Fibroblast of skin of right quadriceps (primary cell): Measurements from ENCODE around the gene CCNG2.

Source experiments
- DNase-seq: peaks from one replicate; pipeline ENCODE4 v3.0.0-alpha.2; 2013

CCNG2 gene

DNA sequence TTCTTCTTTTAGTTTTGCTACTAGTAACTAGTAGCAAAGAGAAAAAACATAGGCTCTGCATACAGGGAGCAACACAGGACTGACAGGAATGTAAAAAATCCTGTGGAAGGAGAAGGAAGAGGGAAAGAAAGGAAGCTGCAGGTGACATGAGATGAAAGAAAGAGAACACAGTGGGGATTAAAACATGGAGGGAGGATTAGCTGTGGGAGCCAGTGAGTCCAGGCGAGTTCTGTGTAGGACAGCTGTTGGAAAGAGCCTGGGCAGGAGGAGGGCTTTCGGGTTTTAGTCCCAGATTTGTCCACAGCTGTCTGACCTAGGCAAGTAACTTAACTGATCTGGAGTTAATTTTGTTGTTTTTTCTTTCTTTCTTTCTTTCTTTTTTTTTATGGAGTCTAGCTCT lies 21.6 kb downstream of the CCNG2 start:
- no peak for DNase-seq

DNA sequence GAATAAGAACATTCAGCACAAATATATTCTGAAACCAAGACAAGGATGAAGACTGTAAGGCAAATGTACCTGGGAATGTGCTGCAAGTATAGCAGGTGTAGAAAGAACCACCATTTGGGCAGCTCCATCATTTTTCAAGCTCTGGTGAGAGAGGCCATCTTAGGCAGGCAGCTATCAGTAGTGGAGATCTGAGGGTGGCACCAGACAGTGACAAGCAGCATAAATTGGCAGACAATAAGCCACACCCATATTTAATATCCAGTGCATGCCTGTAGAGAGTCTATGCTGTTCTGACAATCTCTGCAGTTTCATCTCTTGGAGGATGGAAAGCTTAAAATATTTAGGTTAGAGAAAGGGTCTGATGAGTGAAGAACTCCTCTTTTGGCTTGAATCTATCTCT lies 22.5 kb downstream of the CCNG2 start:
- DNase-seq = no peak

DNA sequence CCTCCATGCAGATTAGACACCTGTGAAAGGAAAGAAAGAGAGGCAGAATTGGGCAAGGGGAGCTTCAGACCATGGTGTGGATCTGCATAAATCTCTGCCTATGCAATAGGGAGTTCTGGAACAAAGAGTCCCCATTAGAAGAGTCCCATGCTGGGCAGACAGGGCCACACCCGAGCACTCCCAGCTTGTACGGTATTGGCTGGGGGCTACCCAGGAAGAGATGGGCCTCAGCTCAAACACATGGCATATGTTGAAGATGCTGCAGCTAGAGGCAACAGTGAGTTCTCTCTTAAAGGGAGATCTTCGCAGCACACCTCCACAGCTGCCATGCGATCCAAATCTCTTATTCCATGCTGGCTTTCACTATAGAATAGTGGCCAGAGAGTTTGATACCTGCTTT lies 24.7 kb downstream of the CCNG2 start:
- DNase-seq = no peak

DNA sequence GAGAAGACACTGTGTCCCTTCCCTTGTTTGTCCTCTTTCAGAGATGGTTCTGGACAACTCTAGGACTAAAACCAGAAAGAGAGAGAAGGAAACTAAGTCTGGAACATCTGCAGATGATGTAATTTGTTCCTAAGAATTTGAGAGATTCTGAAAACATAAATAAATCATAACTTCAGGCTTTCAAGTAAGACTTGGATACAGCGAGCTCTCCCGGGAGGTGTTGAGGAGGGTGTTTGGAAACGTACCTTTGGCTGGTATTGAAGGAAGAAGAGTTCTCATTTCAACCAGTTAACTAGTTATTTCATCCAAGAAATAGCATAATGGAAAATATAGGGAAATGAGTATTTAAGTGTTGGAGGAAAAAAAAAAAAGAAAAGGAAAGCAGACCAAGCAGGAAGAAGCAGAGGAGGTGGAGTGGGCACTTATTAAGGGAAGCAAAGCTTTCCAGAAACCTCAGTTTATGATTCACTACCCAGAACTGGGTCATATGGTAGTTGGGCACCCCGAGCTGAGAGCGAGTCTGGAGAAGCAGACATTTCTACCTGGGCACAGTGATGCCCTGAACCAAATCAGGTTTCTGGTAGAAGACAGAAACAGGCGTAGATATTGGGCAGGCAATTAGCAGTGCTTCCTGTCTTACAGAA lies 26.9 kb downstream of the CCNG2 start:
- DNase-seq = no peak

DNA sequence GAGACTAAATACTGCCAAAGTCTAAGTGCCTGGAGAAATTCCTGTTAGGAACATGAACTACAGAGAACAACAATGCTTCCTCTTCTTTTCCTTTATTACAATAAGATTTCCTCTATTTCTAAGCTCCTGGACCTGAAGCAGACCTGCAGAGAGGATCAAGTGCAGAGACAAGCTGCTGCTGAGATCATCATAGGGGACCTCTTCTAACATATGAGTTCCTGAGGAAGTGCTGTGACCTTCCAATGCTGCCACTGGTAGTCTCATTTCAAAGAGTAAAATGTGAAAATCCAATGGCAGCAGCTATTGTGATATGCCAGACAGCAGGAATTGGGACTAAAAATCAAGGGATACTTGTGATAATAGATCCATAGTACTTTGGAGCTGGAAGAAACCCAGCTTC lies 28.0 kb downstream of the CCNG2 start:
- DNase-seq = no peak

DNA sequence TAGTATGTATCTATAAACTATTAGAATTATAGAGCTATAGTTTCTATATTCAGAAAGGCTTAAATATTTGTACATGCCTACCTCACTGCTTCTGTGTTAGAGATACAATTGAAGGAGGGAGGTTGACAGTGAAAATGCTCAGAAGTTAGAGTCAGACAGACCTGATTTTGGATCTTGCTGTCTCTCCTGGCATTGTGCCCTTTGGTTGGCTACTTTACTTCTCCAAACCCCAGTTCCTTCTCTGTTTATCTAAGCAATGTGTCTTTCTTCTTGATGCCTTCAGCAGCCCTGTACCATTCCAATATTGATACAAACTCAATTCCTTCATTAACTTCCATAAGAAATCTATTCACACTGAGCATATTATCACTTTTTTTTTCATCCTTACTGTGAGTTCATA lies 28.7 kb downstream of the CCNG2 start:
- DNase-seq = no peak

DNA sequence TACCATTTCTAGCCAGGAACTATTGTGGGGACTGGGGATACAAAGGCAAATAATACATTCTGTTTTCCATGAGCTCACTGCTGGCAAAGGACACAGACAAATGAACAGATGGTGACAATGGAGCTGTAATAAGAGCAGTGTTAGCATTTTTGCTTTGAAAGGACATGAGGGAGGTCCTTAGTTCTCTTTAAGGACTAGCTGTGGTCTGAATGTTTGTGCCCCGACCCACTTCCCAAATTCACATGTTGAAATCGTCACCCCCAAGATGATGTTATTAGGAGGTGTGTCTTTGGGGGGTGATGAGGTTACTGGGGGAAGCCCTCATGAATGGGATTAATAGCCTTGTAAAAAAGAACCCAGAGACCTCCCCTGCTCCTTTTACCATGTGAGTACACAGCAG lies 30.3 kb downstream of the CCNG2 start:
- no peak for DNase-seq

DNA sequence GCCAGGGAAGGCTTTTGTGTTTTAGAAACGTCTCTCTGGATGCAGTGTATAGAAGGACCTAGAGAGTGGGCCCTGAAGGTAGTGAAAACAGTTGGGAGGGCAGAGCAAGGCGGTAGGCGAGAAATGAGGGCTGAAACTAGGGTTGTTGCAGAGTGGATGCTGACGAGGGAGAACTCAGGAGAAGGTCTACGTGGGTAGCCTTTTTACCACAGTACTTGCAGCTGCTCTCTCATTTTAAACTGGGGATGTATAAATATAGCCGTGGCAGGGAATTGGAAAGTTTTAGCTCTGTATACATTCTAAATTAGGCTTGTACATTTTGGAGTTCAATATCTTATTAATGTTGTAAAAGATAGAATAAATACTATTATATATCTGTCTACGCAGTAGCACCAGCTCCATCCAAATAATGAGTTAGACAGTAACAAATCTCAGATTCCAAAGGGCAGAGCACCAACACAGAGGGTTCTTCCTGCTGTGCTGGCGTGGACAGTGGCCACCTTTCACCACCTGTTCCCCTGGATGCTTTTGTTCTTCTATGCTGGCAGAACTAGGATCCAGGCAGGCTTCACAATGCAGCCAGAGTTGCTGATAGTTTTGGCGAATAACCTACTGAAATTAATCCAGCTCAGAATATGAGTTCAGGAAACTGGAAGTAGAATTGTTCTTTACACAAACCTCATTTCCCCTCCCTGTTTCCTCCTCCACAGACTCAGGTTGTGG lies 31.7 kb downstream of the CCNG2 start:
- DNase-seq = no peak

DNA sequence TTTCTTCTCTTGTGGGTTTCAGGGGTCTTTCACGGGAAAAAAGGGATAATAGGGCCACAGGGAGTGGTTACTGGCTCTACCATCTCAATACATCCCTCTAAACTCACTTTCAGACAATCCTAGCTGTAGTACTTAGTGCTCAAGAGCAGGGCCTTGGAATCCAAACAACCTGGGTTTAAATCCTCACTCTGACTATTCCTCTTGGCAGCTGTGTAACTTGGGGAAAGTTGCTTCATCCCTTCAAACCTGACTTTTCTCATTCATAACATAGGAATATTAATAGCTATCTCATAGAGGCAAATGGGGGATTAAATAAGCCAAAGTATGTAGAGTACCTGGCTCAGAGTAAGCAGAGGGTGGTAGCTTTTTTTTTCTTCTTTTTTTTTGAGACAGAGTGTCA lies 32.4 kb downstream of the CCNG2 start:
- DNase-seq = no peak

DNA sequence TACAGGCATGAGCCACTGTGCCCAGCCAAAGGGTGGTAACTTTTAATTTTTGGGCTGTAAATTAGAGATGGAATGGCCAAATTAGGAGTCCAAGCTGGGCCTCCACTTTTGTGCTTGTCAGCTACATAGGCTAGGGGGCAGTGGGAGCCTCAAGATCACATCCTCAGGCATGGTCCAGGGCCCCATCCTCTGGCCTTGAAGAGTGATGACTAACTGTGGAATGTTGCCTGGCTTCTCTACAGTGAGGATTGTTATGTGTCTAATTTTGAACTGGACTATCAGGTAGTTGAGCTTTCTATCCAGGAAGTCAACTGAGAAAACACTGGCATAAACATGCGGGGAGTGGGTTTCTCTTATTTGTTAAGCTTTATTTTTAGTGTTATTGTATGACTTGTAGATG lies 33.0 kb downstream of the CCNG2 start:
- DNase-seq = peak; percentile 42

DNA sequence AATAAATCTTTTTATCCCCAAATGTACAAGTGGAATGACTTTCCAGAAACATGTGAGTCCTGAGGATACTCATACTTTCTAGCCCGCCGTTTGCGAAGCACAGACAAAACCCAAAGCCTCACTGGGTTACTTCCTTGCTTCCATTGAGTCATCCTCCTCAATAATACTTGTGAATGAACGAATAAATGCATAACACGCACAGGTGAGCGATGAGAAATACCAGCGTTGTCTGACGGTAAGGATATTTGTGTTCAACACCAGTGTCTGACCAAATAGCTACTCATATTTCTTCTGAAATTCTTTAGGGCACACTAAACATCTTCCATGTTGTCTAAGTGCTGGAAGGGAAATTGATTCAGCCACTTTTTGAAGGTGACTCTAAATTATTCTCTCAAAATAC lies 36.0 kb downstream of the CCNG2 start:
- DNase-seq = no peak

DNA sequence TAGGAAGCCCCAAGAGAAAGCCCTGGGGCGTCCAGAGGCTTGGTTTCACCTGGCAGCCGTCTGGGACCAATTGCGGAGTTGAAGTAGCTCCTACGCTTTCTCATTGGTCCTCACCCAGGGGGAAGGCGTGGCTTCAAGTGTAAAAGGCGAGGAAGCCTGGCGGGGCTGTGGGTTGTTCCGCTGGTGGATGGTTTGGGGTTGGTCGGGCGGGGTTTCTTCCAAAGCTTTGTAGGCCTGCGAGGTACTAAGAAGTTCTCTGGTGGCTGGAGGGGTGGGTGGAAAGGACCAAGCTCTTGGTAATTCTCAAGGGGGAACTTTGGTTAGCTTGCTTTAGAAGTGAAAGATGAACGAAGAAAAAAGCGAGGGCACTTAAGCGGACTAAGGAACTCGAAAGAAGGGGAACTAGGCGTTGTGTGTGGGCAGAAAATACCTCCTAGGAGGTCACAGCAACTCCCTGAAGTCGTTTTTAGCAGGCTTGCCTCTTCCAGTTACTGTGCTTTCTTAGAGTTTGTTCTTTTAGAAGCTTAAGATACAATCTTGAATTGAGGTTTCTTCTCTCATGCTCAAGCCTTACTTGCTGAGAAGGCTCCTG lies 36.6 kb downstream of the CCNG2 start:
- DNase-seq = no peak

DNA sequence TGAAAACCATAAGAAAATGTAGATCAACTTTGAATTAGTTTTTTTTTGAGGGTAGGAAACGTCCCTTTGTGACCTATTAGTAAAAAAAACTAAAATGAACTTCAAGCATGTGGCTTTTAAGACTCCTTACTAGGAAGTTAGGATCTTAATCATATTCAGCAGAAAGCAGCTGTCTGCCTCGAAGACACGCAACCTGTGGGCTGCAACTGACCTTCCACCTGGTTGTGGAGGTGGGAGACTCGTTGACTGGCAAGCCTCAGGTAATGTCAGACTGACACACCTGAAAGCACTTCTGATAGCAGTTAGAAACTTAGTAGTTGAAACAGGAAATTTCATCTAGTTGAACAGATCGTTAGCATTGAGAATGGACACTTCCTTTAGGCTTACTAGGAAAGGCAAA lies 37.4 kb downstream of the CCNG2 start:
- DNase-seq = no peak

DNA sequence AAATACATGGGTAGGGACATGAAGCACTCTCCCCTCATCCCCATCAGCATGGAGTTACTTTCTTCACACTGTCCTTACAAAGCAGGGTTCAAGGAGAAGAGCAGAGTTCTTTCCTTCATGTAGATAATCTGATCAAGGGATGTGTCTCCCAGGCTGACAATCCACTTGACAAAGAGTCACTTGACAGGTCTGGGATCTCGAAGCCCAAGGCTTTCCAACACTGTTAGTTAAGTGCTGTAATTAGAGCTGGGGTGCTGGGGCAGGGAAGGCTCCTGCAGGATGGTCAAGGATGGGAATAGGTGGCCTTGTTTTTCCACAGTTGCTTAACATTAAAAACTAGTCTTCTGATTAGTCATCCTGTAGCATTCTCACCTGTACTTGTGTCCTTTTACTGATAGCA lies 38.0 kb downstream of the CCNG2 start:
- DNase-seq = no peak

DNA sequence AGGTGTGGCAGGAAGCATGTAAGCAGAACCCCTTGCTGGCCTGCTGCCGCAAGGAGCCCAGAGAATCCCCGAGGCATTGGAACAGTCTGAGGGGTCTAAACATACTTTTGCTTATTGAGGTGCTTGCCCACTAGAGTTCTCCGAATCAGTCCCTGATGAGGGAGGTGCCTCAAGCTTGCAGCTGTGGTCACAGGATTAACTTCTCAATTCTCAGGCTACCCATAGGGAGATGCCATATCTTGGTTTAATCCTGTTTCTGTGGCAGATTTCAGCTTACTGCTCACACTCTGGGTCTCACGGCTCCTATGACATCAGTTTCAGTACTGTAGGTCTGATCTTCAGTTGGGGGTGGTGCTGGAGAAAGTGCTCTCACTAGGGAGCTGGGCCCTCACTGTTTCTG lies 39.9 kb downstream of the CCNG2 start:
- DNase-seq = no peak

DNA sequence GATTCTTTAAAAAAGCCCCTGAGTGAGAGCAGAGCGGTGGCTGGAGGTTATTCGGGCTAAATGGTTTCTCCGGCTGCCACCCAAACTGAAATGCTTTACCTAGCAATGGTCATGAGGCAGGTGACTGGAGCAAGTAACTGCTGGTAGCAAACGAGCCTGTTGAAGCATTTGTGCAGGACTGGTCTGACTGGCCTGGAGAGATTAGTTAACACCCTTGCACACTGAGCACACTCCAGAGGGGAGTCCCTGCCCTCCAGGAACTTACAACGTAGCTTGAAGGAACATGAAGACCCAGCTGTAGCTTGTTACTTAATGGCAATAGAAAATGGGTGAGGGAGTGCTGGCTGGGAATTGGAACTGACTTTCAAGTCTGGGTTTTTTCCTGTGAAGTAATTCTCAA lies 40.4 kb downstream of the CCNG2 start:
- no peak for DNase-seq

DNA sequence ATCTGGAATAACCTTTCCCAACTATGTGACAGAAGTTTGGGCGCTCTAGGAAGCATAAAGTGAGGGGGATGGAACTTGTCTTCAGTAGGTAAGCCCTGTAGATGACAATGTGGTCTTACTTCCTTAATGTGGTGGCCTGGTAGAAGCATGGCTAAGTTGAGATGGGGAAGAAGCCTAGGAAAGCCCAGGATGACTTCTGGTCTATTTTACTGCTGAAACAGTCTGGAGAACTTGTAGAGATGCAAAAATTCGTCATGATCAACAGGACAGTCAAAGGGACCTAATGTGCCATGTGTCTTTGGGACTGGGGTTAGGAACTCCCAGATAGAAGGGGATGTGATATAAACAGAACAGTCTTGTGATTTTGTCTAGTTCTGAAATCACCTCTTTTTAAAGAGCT lies 40.8 kb downstream of the CCNG2 start:
- DNase-seq = no peak

DNA sequence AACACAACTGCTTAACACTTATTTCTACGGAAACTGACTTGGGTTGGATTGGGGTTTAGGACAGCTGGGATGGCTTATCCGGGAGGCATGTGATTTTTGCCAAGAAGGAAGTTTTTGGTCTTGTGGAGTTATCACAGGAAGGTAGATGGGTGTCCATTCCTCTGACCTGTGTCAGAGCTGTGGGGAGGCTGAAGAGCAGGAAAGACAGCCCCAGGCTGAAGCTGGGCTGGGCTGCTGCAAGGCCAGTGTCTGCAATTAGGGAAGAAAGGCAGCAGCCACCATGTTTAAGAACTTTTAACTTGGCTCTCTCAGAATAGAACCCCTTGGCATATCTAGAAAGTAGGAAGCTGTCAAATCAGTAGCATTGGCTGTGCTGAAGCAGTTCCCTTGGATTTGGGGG lies 42.3 kb downstream of the CCNG2 start:
- DNase-seq = no peak

DNA sequence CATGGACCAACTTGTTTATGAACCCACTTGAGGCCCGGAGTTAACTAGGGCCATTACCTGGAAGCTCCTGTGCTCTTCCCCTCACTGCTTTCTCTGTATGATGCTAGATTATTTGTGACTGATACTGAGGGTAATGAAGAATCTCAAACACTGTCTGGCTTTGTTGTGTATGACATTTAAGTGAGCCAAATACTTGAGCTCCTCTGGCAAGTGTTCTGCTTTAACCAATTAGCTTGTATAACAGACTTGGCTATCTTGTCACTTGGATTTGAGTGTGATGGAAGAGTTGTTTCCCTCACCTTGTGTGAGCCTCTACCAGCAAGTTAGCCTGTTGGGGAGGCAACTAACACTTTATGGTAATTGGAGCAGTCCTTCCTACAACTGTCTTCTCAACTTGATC lies 42.7 kb downstream of the CCNG2 start:
- DNase-seq = no peak

DNA sequence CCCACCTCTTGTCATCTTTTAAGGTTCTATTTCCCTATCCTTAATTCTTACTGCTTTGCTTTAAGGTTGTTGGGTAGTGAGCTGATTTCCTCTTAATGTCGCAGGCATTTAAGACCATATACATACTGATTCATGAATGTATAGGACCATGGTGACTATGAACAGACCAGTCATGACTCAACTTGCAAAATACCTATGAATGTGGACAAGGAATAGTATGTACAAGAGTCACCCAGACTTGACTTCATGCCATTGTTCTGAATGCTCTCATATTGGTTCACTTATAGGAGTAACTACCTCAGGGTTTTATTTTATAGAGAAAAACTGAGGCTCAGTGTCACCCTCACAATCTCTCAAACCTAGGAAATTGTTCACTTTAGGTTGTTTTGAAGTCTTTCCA lies 44.3 kb downstream of the CCNG2 start:
- peak; percentile 70 for DNase-seq

DNA sequence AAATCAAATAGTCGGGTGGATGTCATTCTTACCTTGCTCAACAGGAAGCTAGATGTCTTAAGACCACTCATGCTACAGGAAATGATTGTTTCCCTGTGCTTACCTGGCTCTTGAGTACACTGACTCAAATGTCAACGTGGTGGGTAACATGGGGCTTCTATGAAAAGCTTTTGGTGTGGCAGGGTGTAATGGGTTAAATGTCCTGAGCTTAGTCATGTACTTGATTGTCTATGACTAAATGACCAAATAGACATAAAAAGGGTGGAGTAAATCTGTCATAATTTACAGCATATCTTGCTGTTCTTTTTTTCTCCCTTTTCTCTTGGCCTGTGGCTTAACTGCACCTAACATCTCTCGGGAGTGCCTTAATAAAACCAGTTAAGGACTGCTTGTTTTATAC lies 44.9 kb downstream of the CCNG2 start:
- DNase-seq = no peak

DNA sequence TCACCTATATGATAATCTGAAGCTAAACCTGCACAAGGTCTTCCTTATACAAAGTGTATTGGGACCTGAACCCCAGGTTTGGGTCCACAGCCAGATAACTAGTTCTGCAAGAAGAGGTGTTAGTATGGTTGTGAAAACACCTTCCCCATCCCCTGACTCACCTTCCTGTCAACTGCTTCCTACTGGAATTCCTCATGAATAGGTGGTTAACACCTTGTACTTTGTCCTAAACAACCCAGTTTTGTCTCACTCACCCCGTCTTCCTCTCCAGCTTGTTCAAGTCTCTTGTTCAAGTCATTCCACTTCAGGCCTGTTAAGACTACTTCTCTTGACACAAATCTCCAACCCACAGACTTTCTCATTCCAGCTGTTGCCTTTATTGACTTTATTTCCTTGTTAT lies 45.5 kb downstream of the CCNG2 start:
- no peak for DNase-seq

DNA sequence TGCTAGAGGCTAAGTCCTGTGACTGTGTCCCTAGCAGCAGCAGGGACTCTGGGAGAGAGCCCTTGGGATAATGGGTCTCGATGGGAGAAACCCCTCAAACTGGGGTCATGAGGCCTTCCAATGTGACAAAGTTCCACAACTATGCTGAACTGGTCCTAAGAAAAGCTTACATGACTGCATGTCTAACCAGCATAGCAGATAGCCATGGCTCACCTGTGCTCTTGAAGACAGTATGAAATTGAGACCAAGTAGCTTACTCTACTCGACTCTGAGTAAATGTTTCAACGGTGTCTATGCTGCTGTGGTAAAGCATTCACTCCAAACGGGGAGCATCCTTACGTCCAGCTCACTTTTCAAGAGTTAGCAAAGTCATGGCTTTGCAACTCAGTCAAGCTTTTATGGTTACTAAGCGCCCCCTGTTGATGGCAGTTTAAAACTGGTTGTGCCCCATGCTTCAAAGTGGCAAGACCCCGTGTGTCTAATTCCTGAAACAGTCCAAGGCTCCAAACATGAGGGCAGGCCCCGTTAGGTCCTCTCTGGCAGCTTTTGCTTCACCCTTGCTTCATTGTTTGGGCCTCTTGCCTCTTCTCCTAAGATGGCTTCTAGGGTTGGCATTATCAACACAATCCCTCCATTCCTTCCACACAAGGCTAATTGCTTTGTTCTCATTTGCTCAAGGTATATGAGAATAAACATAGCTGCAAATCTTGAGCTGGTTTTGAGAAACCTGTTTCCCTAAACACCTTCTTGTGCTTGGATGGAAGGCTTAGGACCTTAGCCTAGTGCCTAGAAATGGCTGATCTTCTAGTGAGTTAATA lies 46.6 kb downstream of the CCNG2 start:
- peak; percentile 81 for DNase-seq

DNA sequence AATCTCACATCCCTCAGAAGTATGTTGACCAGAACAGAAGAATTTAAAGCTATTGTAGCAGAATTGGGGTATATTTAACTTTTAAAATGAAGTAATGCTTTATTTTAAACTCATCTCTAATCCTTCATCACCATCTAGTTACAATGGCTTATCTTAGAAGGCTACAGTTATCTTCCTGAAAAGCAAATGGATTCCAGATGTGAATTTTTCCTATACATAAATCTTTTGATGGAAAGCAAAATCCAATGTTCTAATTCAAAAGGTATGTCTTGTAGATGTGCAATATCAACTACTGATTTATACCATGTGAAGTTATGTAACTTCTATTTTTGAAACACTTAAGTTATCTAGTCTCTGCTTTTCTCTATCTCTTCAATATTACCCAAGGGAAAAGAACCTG lies 47.6 kb downstream of the CCNG2 start:
- DNase-seq = peak; percentile 56
